GM15510 (cell line): ENCODE data around the gene PRRT3.

Source experiments
- POLR2A ChIP-seq: IDR thresholded peaks from 3 replicates; pipeline ENCODE4 v1.6.1; 2011; ENCODE audit warnings: borderline replicate concordance; ENCODE audit not compliant: insufficient read length; ENCODE audit errors: extremely low read depth

The PRRT3 gene

GRCh38 chr3:9899289-9899791 lies 52.9 kb downstream of the PRRT3 start:
- no peak for TF ChIP-seq POLR2A

GRCh38 chr3:9898467-9899241 lies 53.6 kb downstream of the PRRT3 start:
- TF ChIP-seq POLR2A: no peak

- TF ChIP-seq POLR2A: no peak
These were observed 54.5 kb downstream of the PRRT3 start for GRCh38 chr3:9897408-9898372.
